Measurements from ENCODE around the gene PRDM10.

DNA sequence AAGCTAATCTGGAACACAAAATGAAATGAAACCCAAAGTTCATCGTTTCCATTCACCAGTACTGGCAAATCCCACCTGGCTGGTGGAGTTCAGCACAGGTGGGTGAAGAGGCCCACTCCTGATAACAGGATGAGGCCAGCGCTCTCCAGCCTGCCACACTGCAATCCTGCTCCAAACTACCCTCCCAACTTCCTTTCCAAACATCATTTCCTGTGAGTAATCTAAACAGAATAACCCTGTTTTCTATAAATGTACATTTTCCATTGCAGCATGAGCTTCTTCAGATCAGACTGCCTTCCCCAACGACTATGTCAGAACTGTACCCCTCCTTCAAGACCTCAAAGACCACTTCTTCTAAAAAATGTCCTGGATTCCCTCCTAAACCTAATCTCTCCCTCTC is 91.3 kb downstream of the PRDM10 start:
- TF ChIP-seq, protein P1, sequence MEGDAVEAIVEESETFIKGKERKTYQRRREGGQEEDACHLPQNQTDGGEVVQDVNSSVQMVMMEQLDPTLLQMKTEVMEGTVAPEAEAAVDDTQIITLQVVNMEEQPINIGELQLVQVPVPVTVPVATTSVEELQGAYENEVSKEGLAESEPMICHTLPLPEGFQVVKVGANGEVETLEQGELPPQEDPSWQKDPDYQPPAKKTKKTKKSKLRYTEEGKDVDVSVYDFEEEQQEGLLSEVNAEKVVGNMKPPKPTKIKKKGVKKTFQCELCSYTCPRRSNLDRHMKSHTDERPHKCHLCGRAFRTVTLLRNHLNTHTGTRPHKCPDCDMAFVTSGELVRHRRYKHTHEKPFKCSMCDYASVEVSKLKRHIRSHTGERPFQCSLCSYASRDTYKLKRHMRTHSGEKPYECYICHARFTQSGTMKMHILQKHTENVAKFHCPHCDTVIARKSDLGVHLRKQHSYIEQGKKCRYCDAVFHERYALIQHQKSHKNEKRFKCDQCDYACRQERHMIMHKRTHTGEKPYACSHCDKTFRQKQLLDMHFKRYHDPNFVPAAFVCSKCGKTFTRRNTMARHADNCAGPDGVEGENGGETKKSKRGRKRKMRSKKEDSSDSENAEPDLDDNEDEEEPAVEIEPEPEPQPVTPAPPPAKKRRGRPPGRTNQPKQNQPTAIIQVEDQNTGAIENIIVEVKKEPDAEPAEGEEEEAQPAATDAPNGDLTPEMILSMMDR (conservative IDR thresholded peaks at IDR 0.05 in 1 of 2, IDR thresholded peaks at IDR 0.05 in 1 of 2; ENCODE audit: extremely low read depth in 1 of 2, insufficient read depth in 1 of 2, low read depth in 1 of 2, low read length in 2 of 2), result no peak
- no peak for TF ChIP-seq EZH2 (IDR thresholded peaks at IDR 0.05; ENCODE audit: borderline replicate concordance, low read length)

Data from mammary epithelial cell (primary cell).